GM19467 (cell line): Measurements from ENCODE around the gene AGBL3.
"Not testable (repeated sequence)": the region's sequence is repeated elsewhere in the genome, so short reads cannot be mapped to it uniquely, and the experiment has no call there.

Source experiments
- ATAC-seq: cut with Tn5 transposase; IDR thresholded peaks from one replicate; pipeline ENCODE4 v1.9.1; 2021; ENCODE audit warnings: mild to moderate bottlenecking, moderate library complexity; ENCODE audit not compliant: unreplicated experiment

The AGBL3 gene

GRCh38 chr7:134962270-134962780 lies 24.0 kb upstream of the AGBL3 start:
- ATAC-seq: no peak

GRCh38 chr7:134963036-134963435 lies 23.3 kb upstream of the AGBL3 start:
- ATAC-seq: no peak

GRCh38 chr7:134966691-134967090 lies 19.6 kb upstream of the AGBL3 start:
- no peak for ATAC-seq

DNA sequence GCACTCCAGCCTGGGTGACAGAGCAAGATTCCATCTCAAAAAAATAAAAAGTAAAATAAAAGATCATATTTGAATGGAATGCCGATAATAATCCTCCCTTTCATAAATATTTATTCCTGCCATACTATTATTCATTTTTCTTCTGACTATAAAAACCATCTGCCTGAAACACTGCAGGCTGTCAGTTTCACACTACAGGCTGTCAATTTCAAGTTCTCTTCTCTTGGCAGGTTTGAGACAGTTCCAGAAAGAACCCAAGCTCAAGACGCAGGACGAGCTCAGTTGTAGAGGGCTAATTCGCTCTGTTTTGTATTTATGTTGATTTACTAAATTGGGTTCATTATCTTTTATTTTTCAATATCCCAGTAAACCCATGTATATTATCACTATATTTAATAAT lies 18.2 kb upstream of the AGBL3 start:
- no peak for ATAC-seq

DNA sequence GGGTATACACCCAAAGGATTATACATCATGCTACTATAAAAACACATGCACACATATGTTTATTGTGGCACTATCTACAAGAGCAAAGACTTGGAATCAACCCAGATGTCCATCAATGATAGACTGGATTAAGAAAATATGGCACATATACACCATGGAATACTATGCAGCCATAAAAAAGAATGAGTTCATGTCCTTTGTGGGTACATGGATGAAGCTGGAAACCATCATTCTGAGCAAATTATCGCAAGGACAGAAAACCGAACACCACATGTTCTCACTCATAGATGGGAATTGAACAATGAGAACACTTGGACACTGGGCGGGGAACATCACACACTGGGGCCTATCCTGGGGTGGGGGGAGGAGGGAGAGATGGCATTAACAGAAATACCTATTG lies 4.7 kb upstream of the AGBL3 start:
- not testable (repeated sequence) for ATAC-seq

- peak; percentile 44 for ATAC-seq
Observed at GRCh38 chr7:134985894-134986362, 380 bp upstream of the AGBL3 start.

DNA sequence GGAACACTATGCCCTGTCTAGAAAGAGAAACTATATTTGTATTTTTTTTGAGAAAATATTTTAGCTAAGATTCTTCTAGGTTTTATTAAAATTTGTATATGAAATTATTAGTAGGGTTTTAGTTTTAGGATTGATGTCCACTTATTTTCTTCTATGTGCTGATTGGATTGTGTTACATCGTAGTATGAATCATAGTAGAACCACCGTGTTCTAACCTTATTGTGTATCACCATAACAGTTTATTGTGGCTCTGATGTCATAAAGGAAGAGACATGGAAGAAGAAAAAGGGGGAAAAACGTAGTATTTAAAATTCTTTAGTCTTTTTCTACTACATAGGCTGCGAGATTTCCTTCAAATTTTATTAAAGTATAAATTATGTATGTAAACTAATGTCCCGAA lies 1.9 kb downstream of the AGBL3 start:
- no peak for ATAC-seq

DNA sequence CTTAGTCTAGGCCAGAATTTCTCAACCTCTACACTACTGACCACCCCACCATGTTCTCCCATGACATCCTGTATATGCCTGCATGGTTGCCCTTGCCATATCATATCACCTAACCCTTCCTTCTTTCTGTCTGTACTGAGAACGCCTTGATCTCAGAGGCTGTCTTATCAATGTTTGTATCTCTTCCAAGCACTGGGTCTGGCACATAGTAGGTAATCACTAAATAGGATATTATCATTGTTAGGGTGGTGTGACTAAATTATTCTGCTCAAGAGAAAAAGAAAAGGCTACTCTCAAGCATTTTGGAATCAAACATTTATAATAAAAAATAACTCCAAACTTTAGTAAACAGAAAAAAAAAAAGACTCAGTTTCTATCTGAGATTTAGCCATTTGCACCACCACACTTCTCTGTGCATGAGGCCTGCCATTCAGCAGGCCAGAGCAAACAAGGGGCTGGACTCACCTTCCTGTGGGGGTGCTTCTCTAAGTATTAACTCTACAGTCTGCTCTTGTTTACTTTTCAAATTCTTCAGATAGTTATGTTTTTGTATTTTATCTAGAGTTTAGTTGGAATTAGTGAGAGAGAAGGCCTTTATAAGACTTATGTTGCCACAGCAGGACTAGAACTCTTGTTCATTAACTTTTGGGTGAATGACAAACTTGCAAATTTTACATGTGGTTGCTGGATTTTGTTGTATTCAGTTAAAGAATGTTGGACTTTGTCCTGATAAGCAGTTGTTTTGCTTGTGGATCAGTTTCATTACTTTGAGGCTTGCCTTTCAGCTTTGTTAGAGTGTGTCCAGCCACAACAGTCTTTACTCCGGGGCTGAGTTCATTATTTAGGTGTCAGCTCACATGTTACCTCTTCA lies 5.4 kb downstream of the AGBL3 start:
- no peak for ATAC-seq

- peak; percentile 57 for ATAC-seq
Observed at GRCh38 chr7:134992626-134993179, 6.4 kb downstream of the AGBL3 start.

DNA sequence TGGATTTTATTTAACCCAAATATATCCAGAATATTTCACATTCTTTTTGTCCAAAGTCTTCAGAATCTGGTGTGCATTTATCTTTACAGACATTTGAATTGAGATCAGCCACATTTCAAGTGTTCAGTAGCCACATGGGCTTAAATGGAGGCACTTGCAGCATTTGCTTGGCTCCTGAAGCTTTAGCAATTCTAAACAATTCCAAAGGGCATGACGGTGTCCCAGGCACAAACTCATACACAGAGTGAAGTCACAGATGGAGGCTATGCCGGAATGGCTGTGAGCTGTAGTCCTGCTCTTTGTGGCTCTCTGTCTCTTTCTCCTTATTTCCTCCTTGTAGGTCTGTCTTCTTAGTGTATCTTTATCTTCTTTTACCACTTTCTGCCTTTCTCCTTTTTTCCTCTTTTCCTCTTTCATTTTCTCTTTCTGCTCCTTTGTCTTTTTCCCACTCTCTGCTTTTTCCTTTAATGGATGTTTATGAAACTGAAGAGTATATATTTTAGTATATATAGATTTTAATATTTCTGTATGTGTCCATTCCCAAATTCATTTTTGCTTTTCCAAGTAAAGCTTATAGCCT lies 7.7 kb downstream of the AGBL3 start:
- ATAC-seq: no peak

- ATAC-seq: peak; percentile 36
Observed at GRCh38 chr7:134995239-134996096, 9.2 kb downstream of the AGBL3 start.

- ATAC-seq: peak; percentile 39
Observed at GRCh38 chr7:134996097-134996550, 9.8 kb downstream of the AGBL3 start.

DNA sequence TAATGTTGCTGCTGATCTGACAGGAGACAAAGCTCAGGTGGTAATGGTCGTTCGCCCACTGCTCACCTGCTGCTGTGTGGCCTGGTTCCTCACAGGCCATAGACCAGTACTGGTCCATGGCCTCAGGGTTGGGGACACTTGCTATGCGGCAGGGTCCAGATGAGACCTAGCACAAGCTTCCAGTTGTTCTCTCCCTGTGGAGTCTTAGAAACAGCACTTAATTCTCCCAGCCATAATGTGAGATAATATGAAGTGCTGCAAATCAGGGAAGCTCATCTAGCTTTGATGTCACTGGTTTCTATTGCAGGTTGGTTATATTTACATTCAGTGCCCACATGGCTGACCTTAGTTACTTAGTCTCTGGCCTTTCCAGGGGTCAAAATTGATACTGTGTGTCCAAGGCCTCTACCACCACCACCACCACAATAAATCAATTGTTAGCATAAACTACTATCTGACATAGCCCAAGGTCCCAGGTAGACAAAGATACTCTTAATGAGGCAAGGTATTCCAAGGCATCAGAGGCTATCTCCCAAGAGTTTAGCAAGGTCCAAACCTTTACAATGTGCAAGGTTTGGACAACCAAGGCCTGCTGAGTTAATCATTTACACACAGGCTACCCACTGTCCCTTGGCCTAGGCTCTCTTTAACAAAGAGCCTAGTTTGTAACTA lies 11.0 kb downstream of the AGBL3 start:
- ATAC-seq: no peak

DNA sequence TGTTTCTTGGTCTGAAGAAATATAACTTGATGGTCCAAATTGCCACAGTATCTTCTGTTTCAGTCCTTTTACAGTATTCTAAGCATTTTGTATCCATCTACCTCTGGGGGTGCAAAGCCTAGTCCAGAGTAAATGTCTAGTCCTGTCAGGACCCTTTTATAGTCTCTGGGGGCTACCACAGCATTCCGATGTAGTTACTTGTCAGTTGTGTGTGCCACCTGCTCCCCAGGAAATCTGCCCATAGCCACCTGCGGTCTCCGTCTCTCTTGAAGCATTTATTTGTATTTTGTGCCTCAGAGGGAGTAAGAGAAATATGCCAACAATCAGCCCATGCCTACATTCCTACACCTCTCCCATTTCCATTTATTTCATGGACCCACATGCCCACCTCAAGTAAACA lies 12.8 kb downstream of the AGBL3 start:
- ATAC-seq: no peak

- ATAC-seq: no peak
Observed at GRCh38 chr7:135001390-135002165, 15.3 kb downstream of the AGBL3 start.

DNA sequence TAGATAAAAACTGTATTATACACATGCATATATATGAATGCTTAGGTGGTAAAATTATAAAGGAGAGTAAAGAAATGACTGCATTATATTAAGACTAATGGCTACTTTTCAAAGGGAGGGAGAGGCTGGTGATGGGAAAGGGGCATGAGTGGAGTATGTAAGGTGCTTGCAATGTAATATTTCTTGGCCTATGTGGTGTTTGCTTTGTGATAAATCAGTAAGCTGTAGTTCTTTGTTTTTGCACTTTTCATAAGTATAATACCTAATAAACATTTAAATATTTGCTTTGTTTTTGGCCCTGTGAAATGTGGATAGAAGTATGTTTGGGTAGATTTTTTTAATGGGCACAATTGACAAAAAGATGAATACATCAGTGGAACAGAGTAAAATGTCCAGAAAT lies 25.9 kb downstream of the AGBL3 start:
- ATAC-seq: no peak

DNA sequence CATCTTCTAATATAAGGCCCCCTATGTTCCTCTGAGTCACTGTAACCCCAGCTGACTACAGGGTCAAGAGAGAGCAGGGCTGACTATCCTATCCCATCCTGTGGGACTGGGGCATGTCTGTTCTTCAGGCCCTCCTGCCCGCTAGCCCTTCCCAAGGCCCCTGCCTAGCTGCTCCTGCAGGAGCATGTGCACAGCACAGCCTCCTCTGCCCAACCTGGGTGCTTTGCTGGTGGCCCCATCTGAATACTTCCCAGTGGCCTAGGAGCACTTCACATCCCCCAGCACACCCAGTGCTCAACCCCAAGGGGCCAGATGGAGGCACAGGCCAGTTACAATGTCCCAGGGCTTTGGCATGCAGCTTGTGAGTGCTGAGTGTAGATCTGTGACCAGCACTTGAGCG lies 37.3 kb downstream of the AGBL3 start:
- ATAC-seq: no peak

GRCh38 chr7:135035252-135035651 lies 48.9 kb downstream of the AGBL3 start:
- ATAC-seq: no peak

GRCh38 chr7:135067017-135067416 lies 80.7 kb downstream of the AGBL3 start:
- not testable (repeated sequence) for ATAC-seq
